IMR-90 (cell line): ENCODE results near the gene KRTAP4-16.

ENCODE experiments used
- BHLHE40 ChIP-seq: fragments of 150-350 bp; IDR thresholded peaks from 2 replicates; pipeline ENCODE4 v1.6.1; 2016; ENCODE audit warnings: mild to moderate bottlenecking, low read depth, low read length
- CEBPB ChIP-seq: IDR thresholded peaks from 2 replicates; pipeline ENCODE4 v1.6.1; 2012; ENCODE audit warnings: low read depth, low read length, improper control_type of control experiment
- CHD1 ChIP-seq: IDR thresholded peaks from 2 replicates; pipeline ENCODE4 v1.6.1; 2012; ENCODE audit warnings: low read depth, low read length, improper control_type of control experiment
- CTCF ChIP-seq: conservative IDR thresholded peaks from 2 replicates; pipeline ENCODE4 v1.5.1; 2012; ENCODE audit warnings: mild to moderate bottlenecking, low read depth, low read length, improper control_type of control experiment
- FOS ChIP-seq: fragments of 150-350 bp; IDR thresholded peaks from 2 replicates; pipeline ENCODE4 v1.6.1; 2016; ENCODE audit warnings: low read depth, low read length
- MAFK ChIP-seq: IDR thresholded peaks from 2 replicates; pipeline ENCODE4 v1.6.1; 2012; ENCODE audit warnings: low read depth, low read length, improper control_type of control experiment
- MAZ ChIP-seq: IDR thresholded peaks from 2 replicates; pipeline ENCODE4 v1.6.1; 2012; ENCODE audit warnings: low read depth, mild to moderate bottlenecking, low read length, improper control_type of control experiment, moderate library complexity, borderline replicate concordance
- MXI1 ChIP-seq: IDR thresholded peaks from 2 replicates; pipeline ENCODE4 v1.6.1; 2012; ENCODE audit warnings: low read depth, mild to moderate bottlenecking, low read length, moderate library complexity, borderline replicate concordance
- POLR2A ChIP-seq: IDR thresholded peaks from 2 replicates; pipeline ENCODE4 v1.6.1; 2012; ENCODE audit warnings: mild to moderate bottlenecking, low read depth, low read length
- RAD21 ChIP-seq: IDR thresholded peaks from 2 replicates; pipeline ENCODE4 v1.6.1; 2012; ENCODE audit warnings: low read length, improper control_type of control experiment
- RFX5 ChIP-seq: IDR thresholded peaks from 2 replicates; pipeline ENCODE4 v1.8.0; 2012; ENCODE audit warnings: low read depth, mild to moderate bottlenecking, low read length, moderate library complexity
- SMC3 ChIP-seq: fragments of 150-350 bp; IDR thresholded peaks from 2 replicates; pipeline ENCODE4 v1.6.1; 2016; ENCODE audit warnings: low read depth, mild to moderate bottlenecking, antibody characterized with exemption, low read length, moderate library complexity
- TF ChIP-seq, protein P1 (sequence below): fragments of 150-350 bp; IDR thresholded peaks from 2 replicates; pipeline ENCODE4 v1.6.1; 2016; ENCODE audit warnings: low read depth, mild to moderate bottlenecking, low read length, moderate library complexity, borderline replicate concordance
- TF ChIP-seq, protein P2 (sequence below): fragments of 150-350 bp; IDR thresholded peaks from 2 replicates; pipeline ENCODE4 v1.6.1; 2017; ENCODE audit warnings: mild to moderate bottlenecking, antibody characterized with exemption, low read length, low read depth

DNA sequence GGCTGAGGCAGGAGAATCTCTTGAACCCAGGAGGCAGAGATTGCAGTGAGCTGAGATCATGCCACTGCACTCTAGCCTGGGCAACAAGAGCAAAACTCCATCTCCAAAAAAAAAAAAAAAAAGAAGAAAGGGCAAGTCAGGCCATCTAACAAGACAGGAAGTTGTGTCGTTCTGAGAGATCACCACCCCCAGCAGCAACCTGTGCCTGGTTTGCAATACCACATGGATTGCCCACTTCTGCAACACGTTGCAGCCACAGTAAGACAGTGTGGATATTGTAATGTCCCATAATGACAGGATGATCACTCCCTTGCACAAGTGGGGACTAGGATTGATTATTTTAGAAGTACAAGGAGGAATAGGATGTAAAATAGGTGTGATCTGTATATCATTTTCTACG, 33.0 kb downstream of the KRTAP4-16 start:
- TF ChIP-seq CTCF (no peak), POLR2A (no peak), RAD21 (no peak), FOS (no peak), MAZ (no peak), CHD1 (no peak), CEBPB (no peak), RFX5 (no peak), BHLHE40 (no peak), SMC3 (no peak), MAFK (no peak), MXI1 (no peak)
- TF ChIP-seq, protein P1, sequence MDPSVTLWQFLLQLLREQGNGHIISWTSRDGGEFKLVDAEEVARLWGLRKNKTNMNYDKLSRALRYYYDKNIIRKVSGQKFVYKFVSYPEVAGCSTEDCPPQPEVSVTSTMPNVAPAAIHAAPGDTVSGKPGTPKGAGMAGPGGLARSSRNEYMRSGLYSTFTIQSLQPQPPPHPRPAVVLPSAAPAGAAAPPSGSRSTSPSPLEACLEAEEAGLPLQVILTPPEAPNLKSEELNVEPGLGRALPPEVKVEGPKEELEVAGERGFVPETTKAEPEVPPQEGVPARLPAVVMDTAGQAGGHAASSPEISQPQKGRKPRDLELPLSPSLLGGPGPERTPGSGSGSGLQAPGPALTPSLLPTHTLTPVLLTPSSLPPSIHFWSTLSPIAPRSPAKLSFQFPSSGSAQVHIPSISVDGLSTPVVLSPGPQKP, result no peak
- TF ChIP-seq, protein P2, sequence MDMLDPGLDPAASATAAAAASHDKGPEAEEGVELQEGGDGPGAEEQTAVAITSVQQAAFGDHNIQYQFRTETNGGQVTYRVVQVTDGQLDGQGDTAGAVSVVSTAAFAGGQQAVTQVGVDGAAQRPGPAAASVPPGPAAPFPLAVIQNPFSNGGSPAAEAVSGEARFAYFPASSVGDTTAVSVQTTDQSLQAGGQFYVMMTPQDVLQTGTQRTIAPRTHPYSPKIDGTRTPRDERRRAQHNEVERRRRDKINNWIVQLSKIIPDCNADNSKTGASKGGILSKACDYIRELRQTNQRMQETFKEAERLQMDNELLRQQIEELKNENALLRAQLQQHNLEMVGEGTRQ, result no peak
